ENCODE results near the gene TTC33.

TTC33 gene

DNA sequence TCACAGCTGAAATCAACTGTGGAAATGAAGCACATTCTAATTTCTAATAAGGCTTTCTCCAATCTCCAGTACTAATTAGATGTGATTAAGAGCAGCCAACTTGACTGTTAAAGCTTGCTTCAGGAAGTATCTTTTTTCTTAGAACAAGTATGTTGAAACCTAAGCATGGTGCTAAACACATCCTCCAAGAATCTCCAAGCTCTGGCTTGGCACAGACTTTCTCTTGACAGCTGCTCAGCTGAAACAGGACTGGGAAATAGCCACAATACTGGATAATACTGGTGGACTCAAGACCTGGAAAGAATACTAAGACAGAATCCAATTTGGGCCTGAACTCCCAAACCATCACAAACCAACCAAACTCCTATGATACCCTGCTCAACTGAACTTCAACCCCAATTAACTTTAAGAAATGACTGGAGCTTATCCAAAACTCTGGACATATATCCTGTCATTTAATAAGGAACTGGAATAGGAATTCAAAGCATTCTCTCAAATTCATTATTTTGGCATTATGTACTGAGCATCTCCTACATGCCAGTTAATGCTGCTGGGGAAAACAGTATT is 26.2 kb upstream of the TTC33 start:
- in situ Hi-C loops (cut with MboI; ENCODE audit: low pct_unique_long_range_greater_than_20kb, low sequenced_read_pairs) = no loop called here
- no peak for DNase-seq

DNA sequence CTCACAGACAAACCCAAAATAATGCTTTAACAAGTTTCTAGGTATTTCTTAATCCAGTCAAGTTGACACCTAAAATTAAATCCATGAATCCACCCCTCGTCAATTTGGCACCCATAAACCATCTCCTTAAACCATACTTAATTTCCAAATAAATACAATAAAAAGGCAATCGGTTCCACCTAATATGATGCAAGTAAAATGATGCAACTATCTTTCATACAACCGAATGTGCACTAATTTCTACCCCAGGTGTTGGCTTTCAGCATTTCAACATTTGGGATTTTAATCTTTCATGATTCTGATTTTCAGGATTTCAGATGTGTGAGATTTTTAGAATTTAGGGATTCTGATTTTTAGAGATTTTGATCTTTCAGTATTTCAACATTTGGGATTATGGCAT is 25.1 kb upstream of the TTC33 start:
- in situ Hi-C loops (cut with MboI; ENCODE audit: low pct_unique_long_range_greater_than_20kb, low sequenced_read_pairs) = no loop called here
- DNase-seq = no peak

DNA sequence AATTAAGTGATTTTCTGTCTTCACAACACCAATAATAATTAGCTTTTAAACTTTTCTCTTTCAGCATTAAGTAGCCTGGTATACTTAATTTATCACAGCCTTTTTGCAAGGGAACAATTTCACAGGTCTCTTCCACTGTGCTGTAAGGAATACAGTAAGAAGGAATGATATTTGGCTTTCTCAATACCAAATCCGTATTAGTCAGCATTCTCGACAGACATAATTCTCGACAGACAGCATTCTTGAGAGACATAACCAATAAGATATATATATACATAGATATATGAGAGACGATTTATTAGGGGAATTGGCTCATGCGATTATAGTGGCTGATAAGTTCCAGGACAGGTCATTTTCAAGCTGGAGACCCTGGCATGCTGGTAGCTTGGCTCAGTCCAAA is 24.4 kb upstream of the TTC33 start:
- DNase-seq = no peak
- in situ Hi-C loops (cut with MboI; ENCODE audit: low pct_unique_long_range_greater_than_20kb, low sequenced_read_pairs) = no loop called here

DNA sequence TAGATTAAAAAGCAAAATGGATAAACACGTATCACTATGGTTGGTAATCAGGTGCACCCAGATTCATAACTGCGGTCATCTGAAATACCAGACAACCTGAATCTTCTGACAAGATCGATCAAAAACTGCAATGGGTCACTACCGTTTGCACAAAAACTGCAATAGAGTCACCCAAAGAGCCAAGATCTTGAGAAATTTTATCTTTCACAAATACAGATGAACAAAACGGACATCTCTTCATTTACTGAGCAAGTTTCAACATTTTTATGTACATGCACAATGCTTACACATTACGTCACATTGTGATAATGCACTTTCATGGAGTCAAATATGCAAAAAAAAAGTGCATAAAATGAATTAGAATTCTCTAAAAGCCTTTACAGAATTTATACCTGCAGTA is 23.8 kb upstream of the TTC33 start:
- DNase-seq = no peak
- in situ Hi-C loops (cut with MboI; ENCODE audit: low pct_unique_long_range_greater_than_20kb, low sequenced_read_pairs) = no loop called here

DNA sequence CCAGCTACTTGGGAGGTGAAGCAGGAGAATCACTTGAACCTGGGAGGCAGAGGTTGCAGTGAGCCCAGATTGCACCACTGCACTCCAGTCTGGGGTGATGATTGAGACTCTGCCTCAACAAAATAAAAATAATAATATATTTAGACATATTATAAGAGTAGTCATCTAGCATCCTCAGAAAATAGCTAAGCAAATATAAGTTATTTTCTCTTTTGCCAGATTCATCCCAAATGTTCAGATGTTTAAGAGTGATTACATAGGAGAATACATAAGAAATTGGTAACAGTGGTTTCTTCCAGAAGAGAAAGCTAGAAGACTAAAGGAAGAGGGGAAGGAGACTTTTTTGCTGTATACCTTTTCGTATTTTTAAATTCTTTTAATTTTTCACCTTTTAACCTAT is 22.4 kb upstream of the TTC33 start:
- in situ Hi-C loops (cut with MboI; ENCODE audit: low pct_unique_long_range_greater_than_20kb, low sequenced_read_pairs) = no loop called here
- DNase-seq = no peak

DNA sequence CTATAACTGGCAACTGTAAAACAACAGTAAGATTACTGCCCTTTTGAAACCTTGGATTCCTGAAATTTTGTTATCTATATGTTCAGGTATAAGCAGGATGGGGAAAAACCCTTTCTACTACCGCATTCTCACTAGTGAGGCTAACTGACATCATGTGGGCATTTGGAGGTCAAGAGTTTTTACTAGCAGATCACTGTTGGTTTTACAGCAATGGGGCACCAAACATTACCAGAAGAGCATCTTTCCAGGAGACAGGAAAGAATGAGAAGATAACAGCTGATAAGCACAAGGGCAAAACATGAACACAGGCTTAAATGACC is 20.9 kb upstream of the TTC33 start:
- in situ Hi-C loops (cut with MboI; ENCODE audit: low pct_unique_long_range_greater_than_20kb, low sequenced_read_pairs) = no loop called here
- DNase-seq = no peak

DNA sequence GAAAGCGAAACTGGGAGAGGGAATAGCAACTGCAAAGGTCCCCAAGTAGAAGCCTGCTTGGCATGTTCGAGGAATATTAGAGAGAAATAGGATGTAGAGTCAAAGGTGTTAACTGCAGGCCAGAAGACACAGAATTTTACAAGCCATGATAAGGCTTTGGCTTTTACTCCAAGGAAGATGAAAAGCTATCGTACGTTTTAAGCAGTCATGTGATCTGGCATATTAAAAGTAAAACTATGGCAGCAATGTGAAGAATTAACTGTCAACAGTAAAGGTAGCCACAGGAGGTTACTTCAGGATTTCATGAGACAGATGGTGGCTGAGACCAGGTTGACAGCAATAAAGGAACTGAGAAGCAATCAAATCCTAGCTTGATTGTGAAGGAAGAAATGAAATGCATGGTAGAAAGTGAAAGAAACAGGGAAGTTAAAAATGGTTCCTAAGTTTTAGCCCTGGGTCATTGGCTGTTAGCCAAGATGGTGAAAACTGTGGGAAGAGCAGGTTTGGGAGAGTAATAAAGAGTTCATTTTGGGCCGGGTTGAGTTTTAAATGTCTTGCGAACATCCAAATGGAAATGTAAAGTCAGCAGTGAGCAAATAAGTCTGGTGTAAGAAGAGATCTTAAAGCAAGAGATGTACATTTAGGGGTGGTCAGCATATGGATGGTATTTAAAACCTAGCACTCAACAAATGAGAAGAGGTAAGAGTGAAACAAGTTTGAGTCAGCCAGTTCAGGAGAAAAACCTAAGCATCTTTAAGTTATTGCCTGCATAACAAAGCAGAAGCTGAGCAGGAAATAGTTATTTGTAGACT is 20.3 kb upstream of the TTC33 start:
- DNase-seq = no peak

DNA sequence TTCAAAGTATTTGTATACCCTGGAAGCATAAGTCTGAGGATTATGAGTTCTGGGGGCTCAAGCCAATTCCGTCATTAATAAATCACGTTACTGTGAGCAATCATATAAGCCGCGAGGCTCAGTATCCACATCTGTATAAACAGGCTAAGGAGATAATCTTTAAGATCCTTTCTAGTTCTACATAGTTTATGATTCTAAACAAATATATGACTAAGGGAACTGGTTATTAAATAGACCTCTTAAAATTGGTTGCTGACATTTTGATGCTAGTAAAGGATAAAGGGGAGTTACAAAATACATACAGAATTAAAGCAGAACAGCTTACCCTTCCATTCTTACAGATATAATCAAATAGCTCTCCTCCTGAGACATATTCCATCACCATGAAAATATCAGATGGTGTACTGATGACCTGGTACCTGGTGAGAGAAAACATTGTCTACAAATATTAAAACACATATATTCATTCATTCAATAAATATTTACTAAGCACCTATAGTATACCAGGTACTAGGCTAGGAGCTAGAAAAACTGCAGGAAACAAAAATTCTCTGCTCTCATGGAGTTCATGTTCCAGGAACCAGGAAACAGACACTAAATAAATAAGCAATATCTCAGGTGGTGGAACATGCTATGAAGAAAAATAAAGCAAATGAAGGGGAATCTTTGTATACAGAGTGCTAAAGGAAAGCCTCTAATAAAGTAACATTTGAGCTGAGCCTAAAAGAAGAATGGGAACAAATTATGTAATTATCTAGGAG is 19.5 kb upstream of the TTC33 start:
- no peak for DNase-seq
- in situ Hi-C loops (cut with MboI; ENCODE audit: low pct_unique_long_range_greater_than_20kb, low sequenced_read_pairs) = no loop called here

More for the DNA sequence above, 20.3 kb upstream of the TTC33 start:
- in situ Hi-C loops (cut with MboI; ENCODE audit: low pct_unique_long_range_greater_than_20kb, low sequenced_read_pairs) = no loop called here

DNA sequence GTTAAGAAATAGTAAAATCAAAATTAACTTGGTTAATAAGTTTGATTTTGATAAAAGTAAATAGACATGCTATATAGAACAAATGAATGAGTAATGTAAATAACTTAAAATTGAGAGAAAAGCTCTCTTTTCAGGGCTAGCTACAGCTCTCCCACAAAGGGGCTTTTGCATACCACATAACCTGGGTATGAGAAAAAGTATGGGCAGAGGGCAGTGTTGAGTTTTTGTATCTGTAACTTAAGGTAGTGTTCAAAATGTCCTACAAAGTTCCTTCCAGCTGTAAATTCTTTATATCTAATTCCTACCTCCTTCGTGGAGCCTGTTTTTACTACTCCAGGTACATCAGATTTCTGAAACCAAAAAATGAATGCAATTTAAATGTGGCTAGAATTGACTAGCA is 18.9 kb upstream of the TTC33 start:
- in situ Hi-C loops (cut with MboI; ENCODE audit: low pct_unique_long_range_greater_than_20kb, low sequenced_read_pairs) = loop anchor here (25.0 kb wide), 1 partner anchor 88 kb away; no protein-coding TSS in a partner anchor
- no peak for DNase-seq

DNA sequence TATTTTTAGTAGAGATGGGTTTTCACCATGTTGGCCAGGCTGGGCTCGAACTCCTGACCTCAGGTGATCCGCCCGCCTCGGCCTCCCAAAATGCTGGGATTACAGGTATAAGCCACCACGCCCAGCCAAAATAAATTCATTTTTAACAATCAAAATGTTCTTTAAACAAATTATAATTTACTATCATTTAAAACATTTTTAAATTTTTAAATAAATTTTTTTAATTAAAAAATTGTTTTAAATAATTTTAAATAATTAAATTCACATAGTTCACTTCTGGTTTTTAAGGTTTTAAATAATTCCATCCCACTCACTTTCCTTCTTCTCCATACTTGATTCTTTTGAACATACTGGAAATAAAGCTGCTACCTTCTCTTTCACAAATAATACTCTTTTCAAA is 15.0 kb upstream of the TTC33 start:
- in situ Hi-C loops (cut with MboI; ENCODE audit: low pct_unique_long_range_greater_than_20kb, low sequenced_read_pairs) = loop anchor here (25.0 kb wide), 1 partner anchor 92 kb away; no protein-coding TSS in a partner anchor
- DNase-seq = no peak

DNA sequence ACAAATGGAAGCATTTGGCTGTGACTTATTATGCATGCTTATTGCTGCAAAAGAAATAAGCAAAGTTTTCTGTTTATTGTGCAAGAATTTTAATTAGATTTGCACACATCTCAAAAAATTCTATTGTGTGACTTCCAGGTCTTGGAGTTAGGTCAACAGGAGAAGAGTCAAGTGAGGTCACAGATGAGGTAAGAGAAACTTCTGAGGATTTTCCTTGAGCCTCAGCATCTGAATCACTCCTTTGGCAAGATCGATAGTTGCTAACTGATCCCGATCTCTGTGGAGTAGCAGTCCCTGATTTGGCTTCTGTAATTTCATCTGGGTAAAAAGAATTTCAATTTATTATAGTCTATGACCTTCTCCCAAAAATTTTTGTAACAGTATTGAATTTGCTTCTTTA is 6.9 kb upstream of the TTC33 start:
- in situ Hi-C loops (cut with MboI; ENCODE audit: low pct_unique_long_range_greater_than_20kb, low sequenced_read_pairs) = loop anchor here (25.0 kb wide), 1 partner anchor 100 kb away; no protein-coding TSS in a partner anchor
- no peak for DNase-seq

DNA sequence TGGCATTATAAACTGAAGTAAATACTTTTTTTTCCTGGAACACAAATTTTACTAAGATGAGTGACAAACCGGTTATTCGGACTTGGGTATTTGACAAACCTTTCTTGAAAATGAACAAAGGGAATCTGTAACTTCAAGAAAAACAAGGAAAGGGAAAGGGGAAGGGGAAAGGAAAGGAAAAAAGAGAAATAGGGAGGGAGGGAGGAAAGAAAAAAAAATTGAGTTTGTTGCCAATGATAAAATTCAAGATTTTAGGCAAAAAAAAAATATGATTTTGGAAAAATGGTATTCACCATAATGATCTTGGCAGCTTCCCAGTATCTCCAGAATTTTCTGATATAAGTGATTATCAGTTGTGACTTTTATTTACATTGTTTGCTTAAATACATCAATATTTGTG is 1.6 kb upstream of the TTC33 start:
- no peak for DNase-seq
- in situ Hi-C loops (cut with MboI; ENCODE audit: low pct_unique_long_range_greater_than_20kb, low sequenced_read_pairs) = loop anchor here (25.0 kb wide), 1 partner anchor 105 kb away; no protein-coding TSS in a partner anchor

DNA sequence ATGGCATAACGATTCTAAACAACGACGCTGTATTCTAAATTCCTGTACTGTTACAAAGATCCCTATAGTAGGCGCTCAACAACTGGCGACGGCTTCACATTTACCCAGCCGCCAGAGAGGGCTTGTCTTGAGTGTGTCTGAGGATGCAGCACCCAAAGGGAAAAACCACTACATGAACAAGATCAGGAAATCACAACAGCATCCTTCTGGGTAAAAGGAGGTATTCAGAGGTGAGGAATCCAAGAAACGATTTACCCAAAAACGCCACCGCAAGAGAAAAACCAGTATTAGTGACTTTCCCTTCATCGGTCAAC is 711 bp downstream of the TTC33 start:
- peak; percentile 81 for DNase-seq
- in situ Hi-C loops (cut with MboI; ENCODE audit: low pct_unique_long_range_greater_than_20kb, low sequenced_read_pairs) = loop anchor here (25.0 kb wide), 1 partner anchor 107 kb away; no protein-coding TSS in a partner anchor

DNA sequence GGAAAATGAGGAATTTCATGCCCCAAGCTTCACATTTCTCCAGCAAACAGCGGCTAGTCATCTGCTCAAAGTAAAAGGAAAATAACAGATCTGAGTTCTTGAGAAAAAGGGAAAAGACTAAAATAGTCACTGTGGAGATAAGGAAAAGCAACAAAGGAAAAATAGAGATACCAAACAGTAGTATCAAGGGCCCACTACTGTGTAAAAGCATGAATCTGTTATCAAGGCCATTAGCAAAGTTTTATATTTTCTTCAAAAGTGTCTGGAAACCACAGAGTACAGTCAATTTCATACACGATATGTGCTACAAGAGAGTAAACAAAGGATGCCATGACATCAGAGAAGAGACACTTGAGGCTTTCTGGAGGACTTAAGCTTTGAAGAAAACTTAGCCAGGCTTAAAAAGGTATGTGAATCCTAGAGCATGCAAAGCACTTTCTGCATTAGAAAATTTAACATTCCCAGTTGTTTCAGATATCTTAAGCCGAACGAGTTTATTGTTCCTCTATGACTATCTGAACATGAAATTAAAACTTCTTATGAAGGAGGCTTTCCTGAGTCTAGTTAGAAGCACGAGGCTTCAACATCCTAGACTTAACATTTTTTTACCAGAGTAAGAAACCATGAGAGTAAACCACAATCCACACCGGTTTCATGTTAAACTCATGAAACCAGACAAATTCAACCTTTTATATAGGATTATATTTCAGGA is 1.2 kb downstream of the TTC33 start:
- DNase-seq = no peak

DNA sequence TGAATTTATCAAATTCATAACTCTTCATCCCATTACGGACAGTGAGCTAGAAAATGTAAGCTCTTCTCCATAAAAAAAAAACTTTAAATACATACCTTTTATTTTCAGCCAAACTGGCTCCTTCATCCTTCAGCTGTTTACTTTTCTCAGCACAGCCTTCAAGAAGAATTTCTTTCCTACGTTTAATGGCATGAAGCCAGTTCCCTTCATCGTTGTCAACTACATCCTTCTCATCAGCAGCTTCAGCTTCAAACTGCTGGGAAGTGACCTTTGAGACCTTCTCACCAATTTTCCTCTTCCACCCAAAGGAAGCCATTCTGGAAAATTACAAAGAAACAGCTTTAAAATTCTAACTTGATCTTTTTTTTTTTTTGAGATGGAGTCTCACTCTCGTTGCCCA is 9.1 kb downstream of the TTC33 start:
- DNase-seq = no peak
- in situ Hi-C loops (cut with MboI; ENCODE audit: low pct_unique_long_range_greater_than_20kb, low sequenced_read_pairs) = loop anchor here (25.0 kb wide), 3 partner anchors 784 to 1159 kb away; no protein-coding TSS in a partner anchor

More for the DNA sequence above, 1.2 kb downstream of the TTC33 start:
- in situ Hi-C loops (cut with MboI; ENCODE audit: low pct_unique_long_range_greater_than_20kb, low sequenced_read_pairs) = loop anchor here (25.0 kb wide), 1 partner anchor 108 kb away; no protein-coding TSS in a partner anchor

DNA sequence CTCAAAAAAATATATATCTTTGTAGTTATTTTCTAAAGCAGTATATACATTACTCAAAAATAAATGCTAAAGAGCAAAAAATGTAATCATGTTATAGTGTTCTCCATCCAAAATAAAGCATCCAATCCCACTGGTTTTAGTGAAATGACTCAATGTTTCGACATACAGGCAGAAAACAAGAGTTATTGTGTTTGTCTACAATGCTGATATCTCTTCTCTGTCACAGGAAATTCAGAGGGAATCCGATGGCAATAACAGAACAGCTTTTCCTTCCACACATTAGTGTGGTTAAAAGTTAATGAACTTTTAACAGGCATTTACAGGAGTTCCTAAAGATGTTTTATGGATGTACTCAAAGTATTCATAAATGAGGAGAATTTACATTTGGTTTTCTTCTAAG is 12.0 kb downstream of the TTC33 start:
- in situ Hi-C loops (cut with MboI; ENCODE audit: low pct_unique_long_range_greater_than_20kb, low sequenced_read_pairs) = loop anchor here (25.0 kb wide), 3 partner anchors 781 to 1156 kb away; no protein-coding TSS in a partner anchor
- no peak for DNase-seq

DNA sequence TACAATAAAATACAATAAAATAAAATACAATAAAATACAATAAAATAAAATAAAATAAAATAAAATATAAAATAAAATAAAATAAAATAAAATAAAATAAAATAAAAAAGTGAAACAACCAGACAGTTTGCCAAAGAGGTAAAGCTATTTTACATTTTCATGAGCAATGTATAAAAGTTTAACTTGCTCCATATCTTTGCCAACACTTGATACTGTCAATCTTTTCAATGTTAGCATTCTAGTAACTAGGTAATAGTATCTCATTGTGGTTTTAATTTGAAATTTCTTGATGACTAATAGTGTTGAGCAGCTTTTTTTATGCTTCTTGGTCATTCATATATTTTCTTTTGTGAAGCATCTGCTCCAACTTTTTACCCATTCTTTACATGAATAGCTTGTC is 17.3 kb downstream of the TTC33 start:
- no peak for DNase-seq
- in situ Hi-C loops (cut with MboI; ENCODE audit: low pct_unique_long_range_greater_than_20kb, low sequenced_read_pairs) = loop anchor here (25.0 kb wide), 3 partner anchors 776 to 1151 kb away; no protein-coding TSS in a partner anchor

DNA sequence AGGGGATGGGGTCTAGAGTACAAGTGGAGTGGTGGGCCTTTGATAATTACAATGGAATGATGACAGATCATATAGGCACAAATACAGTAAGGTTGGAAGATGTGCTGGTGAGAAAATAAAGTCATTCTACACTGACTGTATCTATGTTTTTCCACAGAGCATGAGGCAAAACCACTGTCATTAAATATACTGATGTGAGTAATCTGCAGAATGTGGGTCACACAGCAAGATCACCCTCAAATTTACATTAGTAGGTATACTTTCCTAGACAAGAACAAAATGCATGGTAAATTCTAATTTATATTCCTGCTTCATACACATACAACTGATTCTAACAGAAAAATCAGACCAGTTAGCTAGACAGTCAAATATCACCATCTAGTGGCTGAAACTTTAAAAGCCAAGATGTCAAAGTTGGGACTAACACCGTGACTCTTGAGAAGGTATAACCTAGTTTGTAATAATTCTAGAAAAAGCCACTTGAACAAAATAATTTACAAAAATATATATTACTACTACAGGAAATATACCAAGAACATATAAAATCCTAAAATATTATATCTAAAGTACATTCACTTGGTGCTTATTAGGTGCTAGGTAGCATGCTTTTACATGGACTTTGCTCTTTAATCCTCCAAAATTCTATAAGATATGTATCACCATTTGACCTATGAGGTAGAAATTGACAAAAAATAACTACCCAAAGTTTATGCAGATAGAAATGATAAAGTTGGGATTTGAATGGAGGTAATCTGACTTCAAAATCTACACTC is 19.5 kb downstream of the TTC33 start:
- DNase-seq = peak; percentile 73
- in situ Hi-C loops (cut with MboI; ENCODE audit: low pct_unique_long_range_greater_than_20kb, low sequenced_read_pairs) = loop anchor here (25.0 kb wide), 3 partner anchors 774 to 1149 kb away; no protein-coding TSS in a partner anchor
